Glutamatergic neuron (in vitro differentiated cells): ENCODE data around the gene HSPA5. TPM values are rescaled to one million over a fixed set of nuclear protein-coding genes. Genes with fewer than 3 reads are reported as not detected.

Source experiments
- DNase-seq: peaks from one replicate; pipeline ENCODE4 v3.0.0; 2022
- H3K27ac Mint-ChIP-seq: one replicate; pipeline ENCODE4 v1.8.0; 2020; ENCODE audit warnings: mild to moderate bottlenecking, mixed read lengths, inconsistent platforms; ENCODE audit not compliant: unreplicated experiment
- H3K27me3 Mint-ChIP-seq: one replicate; pipeline ENCODE4 v1.8.0; 2020; ENCODE audit warnings: mild to moderate bottlenecking, moderate library complexity, mixed read lengths, inconsistent platforms; ENCODE audit not compliant: unreplicated experiment
- H3K36me3 Mint-ChIP-seq: one replicate; pipeline ENCODE4 v1.8.0; 2020; ENCODE audit warnings: mild to moderate bottlenecking, mixed read lengths, inconsistent platforms; ENCODE audit not compliant: unreplicated experiment
- H3K4me1 Mint-ChIP-seq: one replicate; pipeline ENCODE4 v1.8.0; 2020; ENCODE audit warnings: mild to moderate bottlenecking, low read depth, mixed read lengths, inconsistent platforms; ENCODE audit not compliant: unreplicated experiment
- H3K4me3 Mint-ChIP-seq: one replicate; pipeline ENCODE4 v1.8.0; 2020; ENCODE audit warnings: mild to moderate bottlenecking, mixed read lengths, inconsistent platforms; ENCODE audit not compliant: unreplicated experiment
- H3K9me3 Mint-ChIP-seq: one replicate; pipeline ENCODE4 v1.8.0; 2020; ENCODE audit warnings: mild to moderate bottlenecking, moderate library complexity, mixed read lengths, inconsistent platforms; ENCODE audit not compliant: unreplicated experiment
- CTCF ChIP-seq: fragments of 200-600 bp; sonication (generic); IDR thresholded peaks from one replicate; pipeline ENCODE4 v1.5.0; 2021; ENCODE audit not compliant: partially characterized antibody, unreplicated experiment
- total RNA-seq: library from RNA; stranded (reverse); fragmentation: NEBNext Ultra II Directional; extraction: Animal tissue kit (Norgen Biotek cat#: 25700); gene quantifications from one replicate; pipeline ENCODE4 v1.2.1, GENCODE V29; 2021; ENCODE audit not compliant: unreplicated experiment

HSPA5 gene
- total RNA-seq, 1 donor from 2014 or later, result 126 TPM

GRCh38 chr9:125241863-125242739, 958 bp upstream of the HSPA5 start:
- Mint-ChIP-seq H3K9me3 (peaks cover 9% of the 10 kb centered on the region), H3K27ac (peak overlapping the region; percentile 98), H3K27me3 (peaks cover 14% of the 10 kb centered on the region), H3K4me1 (peaks cover 5% of the 10 kb centered on the region), H3K36me3 (no peaks in the 10 kb centered on the region), H3K4me3 (peak overlapping the region; percentile 99)
- DNase-seq, result peak; percentile 34
- no peak for TF ChIP-seq CTCF

GRCh38 chr9:125240649-125240999, 519 bp downstream of the HSPA5 start:
- TF ChIP-seq CTCF, result no peak
- H3K4me1 Mint-ChIP-seq, result peaks cover 6% of the 10 kb centered on the region
- DNase-seq, result peak; percentile 41
- peaks cover 9% of the 10 kb centered on the region for H3K9me3 Mint-ChIP-seq
- H3K36me3 Mint-ChIP-seq, result no peaks in the 10 kb centered on the region
- peak overlapping the region; percentile 99 for H3K4me3 Mint-ChIP-seq
- H3K27ac Mint-ChIP-seq, result peak overlapping the region; percentile 98
- H3K27me3 Mint-ChIP-seq, result peaks cover 14% of the 10 kb centered on the region

GRCh38 chr9:125239631-125240597, 1.2 kb downstream of the HSPA5 start:
- Mint-ChIP-seq H3K27ac (peak overlapping the region; percentile 98), H3K4me3 (peak overlapping the region; percentile 99)

GRCh38 chr9:125238915-125239446, 2.2 kb downstream of the HSPA5 start:
- H3K4me1 Mint-ChIP-seq, result peaks cover 6% of the 10 kb centered on the region
- no peak for TF ChIP-seq CTCF
- peak overlapping the region; percentile 67 for H3K4me3 Mint-ChIP-seq
- no peaks in the 10 kb centered on the region for H3K36me3 Mint-ChIP-seq
- peaks cover 14% of the 10 kb centered on the region for H3K27me3 Mint-ChIP-seq
- H3K27ac Mint-ChIP-seq, result no peak overlapping the region
- H3K9me3 Mint-ChIP-seq, result peaks cover 9% of the 10 kb centered on the region
- DNase-seq, result no peak

More at GRCh38 chr9:125239631-125240597, 1.2 kb downstream of the HSPA5 start:
- peaks cover 6% of the 10 kb centered on the region for H3K4me1 Mint-ChIP-seq
- H3K27me3 Mint-ChIP-seq, result peaks cover 14% of the 10 kb centered on the region
- DNase-seq, result no peak
- peaks cover 9% of the 10 kb centered on the region for H3K9me3 Mint-ChIP-seq
- TF ChIP-seq CTCF, result no peak
- H3K36me3 Mint-ChIP-seq, result no peaks in the 10 kb centered on the region
